Measurements from ENCODE around the gene UGCG.
"Not testable (repeated sequence)": the region's sequence is repeated elsewhere in the genome, so short reads cannot be mapped to it uniquely, and the experiment has no call there.

UGCG gene

DNA sequence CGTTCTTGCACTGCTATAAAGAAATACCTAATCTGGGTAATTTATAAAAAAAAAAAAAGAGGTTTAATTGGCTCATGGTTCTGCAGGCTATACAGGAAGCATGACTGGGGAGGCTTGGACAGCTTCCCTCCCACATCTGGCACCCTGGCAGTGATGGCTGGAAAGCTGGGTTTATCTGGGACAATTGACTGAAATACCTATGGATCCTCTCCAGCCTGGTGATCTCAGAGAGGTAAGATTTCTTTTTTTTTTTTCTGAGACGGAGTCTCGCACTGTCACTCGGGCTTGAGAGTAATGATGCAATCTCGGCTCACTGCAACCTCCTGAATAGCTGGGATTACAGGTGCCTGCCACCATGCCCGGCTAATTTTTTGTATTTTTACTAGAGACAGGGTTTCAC is 22.7 kb upstream of the UGCG start:
- TF ChIP-seq, protein P1, sequence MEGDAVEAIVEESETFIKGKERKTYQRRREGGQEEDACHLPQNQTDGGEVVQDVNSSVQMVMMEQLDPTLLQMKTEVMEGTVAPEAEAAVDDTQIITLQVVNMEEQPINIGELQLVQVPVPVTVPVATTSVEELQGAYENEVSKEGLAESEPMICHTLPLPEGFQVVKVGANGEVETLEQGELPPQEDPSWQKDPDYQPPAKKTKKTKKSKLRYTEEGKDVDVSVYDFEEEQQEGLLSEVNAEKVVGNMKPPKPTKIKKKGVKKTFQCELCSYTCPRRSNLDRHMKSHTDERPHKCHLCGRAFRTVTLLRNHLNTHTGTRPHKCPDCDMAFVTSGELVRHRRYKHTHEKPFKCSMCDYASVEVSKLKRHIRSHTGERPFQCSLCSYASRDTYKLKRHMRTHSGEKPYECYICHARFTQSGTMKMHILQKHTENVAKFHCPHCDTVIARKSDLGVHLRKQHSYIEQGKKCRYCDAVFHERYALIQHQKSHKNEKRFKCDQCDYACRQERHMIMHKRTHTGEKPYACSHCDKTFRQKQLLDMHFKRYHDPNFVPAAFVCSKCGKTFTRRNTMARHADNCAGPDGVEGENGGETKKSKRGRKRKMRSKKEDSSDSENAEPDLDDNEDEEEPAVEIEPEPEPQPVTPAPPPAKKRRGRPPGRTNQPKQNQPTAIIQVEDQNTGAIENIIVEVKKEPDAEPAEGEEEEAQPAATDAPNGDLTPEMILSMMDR (IDR thresholded peaks at IDR 0.05; ENCODE audit: borderline replicate concordance, insufficient read depth, low read depth, low read length), result no peak
- no peak overlapping the region for H3K4me3 ChIP-seq (ENCODE audit: low read depth, low read length)

GRCh38 chr9:111874500-111874899 is 22.1 kb upstream of the UGCG start:
- no peak overlapping the region for H3K4me3 ChIP-seq (ENCODE audit: low read depth, low read length)
- TF ChIP-seq, protein P1 (IDR thresholded peaks at IDR 0.05; ENCODE audit: borderline replicate concordance, insufficient read depth, low read depth, low read length), result no peak

GRCh38 chr9:111875291-111875690 is 21.3 kb upstream of the UGCG start:
- H3K4me3 ChIP-seq (ENCODE audit: low read depth, low read length), result not testable (repeated sequence)

DNA sequence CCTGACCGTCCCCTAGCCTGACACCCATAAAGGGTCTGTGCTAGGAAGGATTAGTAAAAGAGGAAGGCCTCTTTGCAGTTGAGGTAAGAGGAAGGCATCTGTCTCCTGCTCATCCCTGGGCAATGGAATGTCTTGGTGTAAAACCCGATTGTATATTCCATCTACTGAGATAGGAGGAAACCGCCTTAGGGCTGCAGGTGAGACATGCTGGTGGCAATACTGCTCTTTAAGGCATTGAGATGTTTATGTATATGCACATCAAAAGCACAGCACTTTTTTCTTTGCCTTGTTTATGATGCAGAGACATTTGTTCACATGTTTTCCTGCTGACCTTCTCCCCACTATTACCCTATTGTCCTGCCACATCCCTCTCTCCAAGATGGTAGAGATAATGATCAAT is 20.9 kb upstream of the UGCG start:
- H3K4me3 ChIP-seq (ENCODE audit: low read depth, low read length), result not testable (repeated sequence)

DNA sequence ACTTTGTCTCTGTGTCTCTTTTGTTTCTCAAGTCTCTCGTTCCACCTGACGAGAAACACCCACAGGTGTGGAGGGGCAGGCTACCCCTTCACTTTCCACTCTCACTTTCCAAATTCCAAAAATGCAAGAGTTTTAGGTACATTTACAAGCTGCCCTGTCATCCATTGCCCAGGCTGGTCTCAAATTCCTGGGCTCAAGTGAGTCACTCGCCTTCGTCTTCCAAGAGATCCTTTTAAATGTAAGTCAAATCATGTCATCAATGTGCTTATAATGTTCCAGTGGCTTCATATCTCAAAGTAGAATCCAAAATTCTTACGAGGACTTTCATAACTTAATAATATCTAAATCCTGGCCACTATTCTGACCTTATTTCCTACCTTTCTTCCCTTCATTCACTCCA is 20.4 kb upstream of the UGCG start:
- TF ChIP-seq, protein P1 (IDR thresholded peaks at IDR 0.05; ENCODE audit: borderline replicate concordance, insufficient read depth, low read depth, low read length), result no peak
- no peak overlapping the region for H3K4me3 ChIP-seq (ENCODE audit: low read depth, low read length)

- TF ChIP-seq, protein P1 (IDR thresholded peaks at IDR 0.05; ENCODE audit: borderline replicate concordance, insufficient read depth, low read depth, low read length), result no peak
- no peak overlapping the region for H3K4me3 ChIP-seq (ENCODE audit: low read depth, low read length)
Observed at GRCh38 chr9:111877420-111877819, 19.2 kb upstream of the UGCG start.

- H3K4me3 ChIP-seq (ENCODE audit: low read depth, low read length), result no peak overlapping the region
- TF ChIP-seq, protein P1 (IDR thresholded peaks at IDR 0.05; ENCODE audit: borderline replicate concordance, insufficient read depth, low read depth, low read length), result no peak
Observed at GRCh38 chr9:111878946-111879345, 17.7 kb upstream of the UGCG start.

DNA sequence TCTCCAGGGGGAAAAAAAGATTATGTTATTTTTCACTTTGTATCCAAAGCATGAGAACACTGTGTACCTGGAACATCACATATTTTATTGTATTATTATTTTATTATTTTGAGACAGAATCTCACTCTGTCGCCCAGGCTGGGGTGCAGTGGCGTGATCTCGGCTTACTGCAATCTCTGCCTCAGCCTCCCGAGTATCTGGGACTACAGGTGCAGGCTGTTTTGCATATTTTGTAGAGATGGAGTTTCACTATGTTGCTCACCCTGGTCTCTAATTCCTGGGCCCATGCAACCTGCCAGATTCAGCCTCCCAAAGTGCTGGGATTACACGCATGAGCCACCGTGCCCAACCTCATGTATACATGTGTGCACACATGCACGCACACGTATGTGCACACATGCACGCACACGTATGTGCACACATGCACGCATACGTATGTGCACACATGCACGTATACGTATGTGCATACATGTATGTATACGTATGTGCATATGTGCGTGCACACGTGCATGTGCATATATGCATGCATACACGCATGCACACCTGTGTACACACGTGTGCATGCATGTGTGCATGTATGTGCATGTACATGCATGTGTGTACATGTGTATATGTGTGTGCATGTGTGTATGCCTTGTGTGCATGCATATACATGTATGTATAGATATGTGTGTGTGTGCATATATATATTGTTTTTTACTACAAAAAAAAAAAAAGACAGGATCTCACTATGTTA is 9.5 kb upstream of the UGCG start:
- H3K4me3 ChIP-seq (ENCODE audit: low read depth, low read length), result no peak overlapping the region
- TF ChIP-seq, protein P1 (IDR thresholded peaks at IDR 0.05; ENCODE audit: borderline replicate concordance, insufficient read depth, low read depth, low read length), result no peak
